GM18498 (cell line): ENCODE results near the gene C1orf35.

Experiments used
- ATAC-seq: cut with Tn5 transposase; IDR thresholded peaks from one replicate; pipeline ENCODE4 v1.9.1; 2021; ENCODE audit warnings: mild to moderate bottlenecking, moderate library complexity; ENCODE audit not compliant: unreplicated experiment

The C1orf35 gene

GRCh38 chr1:228066416-228066815 is 36.7 kb downstream of the C1orf35 start:
- ATAC-seq = no peak

DNA sequence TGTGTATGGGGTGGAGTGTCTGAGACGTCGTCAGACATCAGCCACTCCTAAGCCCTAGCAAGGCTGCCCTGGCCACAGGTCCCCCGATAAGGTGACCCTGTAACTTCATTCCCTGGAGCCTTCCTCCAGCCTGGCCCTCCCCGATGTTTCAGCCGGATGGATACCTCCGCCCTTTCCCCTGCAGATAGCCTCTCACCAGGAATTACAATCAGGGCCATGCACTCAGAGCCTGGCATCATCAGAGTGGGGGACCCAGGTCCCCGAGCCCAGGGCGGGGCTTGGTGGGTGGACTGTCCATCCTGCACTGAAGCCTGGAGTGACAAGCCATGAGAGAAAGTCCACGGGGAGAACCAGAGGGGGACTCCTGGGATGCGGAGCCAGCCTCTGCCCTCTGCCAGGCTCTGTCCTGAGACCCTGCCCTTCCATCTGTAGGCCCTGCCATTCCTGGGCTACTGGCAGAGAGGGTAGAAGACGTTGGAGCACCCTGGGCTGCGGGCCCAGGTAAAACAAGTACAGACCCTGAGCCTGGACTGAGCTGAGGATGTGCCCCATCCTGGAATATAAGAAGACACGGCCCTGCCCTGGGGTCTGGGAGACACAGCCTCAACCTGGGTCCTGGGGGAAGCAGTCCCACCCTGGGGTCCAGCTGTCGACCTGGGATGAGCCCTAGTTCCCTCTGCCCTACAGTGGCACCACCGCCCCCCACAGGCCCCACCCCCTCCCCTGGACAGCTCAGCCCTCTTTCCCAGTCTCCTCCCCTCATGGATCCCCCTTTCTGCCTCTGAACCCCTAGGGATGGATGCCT is 37.4 kb downstream of the C1orf35 start:
- ATAC-seq = no peak

DNA sequence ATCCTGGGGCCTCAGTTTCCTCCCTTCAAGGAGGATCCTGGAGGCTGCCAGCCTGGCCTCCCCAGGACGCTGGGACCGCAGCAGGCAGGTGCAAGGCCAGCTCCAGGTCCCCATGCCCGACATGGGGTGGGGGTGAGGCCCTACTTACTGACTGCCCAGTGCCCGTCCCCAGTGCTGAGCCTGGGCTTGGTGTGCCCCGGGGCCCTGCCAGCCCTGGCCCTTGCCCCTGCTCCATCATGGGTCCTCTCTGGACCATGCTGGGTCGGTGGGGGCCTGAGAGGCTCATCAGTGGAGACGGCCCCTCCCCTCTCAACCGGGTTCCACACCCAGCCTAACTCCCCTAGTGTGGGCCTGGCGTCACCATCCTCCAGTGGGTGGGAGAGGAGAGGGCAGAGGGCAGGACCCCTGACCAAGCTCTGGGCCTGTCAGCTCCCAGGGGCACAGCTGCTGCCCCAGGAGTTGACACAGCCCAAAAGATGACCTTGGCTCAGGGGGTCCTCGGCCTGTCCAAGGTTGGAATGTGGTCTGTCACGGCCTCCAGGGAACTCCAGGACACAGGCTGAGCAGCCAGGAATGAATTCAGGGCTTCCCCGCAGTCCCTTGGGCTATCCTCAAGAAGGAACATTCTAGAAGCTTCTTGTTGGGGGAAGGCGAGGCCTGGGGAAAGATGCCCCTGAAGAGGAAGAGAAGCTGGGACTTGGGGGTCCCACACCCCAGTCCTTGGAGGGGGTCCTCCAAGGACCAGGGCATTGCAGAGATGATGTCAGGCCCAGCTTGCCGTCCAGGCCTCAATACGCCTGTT is 38.2 kb downstream of the C1orf35 start:
- ATAC-seq = no peak

DNA sequence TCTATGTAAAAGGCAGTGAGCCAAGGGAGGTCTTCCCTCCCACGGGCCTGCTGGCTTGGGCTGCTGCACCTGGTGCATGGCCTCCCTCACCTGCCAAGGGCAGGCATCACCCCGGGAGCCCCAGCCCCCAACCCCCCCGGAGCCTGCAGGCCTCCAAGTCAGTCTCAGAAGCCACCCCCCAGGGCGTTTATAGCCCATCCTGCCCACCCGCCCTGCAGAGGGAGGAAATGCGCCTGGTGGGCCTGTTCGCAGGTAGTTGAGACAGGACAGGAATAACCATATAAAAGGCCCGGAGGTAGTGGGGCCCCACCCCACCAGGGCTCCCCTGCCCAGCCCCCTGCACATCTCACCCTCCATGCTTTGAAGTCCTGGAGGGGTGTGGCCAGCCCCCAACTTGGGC is 38.8 kb downstream of the C1orf35 start:
- ATAC-seq = no peak

GRCh38 chr1:228063251-228064191 is 39.6 kb downstream of the C1orf35 start:
- ATAC-seq = no peak

DNA sequence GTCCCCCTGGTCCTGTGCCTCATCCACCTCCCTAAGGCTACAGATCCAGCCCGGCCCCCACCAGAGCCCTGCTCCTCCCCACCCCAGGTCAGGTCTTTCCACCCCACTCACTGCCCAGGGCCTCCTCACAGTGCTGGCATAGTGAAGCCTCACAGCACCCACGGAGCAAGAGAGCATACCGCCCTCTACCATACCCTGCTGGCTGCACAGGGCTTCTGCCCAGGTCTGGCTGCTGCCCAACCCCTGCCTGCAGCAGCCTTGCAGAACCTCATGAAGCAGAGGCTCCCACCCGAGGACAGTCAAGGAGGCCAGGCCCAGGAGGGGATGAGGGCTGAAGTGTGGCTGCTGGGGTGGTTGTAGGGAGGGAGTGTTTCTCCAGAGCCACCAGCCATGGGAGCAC is 40.3 kb downstream of the C1orf35 start:
- ATAC-seq = no peak

DNA sequence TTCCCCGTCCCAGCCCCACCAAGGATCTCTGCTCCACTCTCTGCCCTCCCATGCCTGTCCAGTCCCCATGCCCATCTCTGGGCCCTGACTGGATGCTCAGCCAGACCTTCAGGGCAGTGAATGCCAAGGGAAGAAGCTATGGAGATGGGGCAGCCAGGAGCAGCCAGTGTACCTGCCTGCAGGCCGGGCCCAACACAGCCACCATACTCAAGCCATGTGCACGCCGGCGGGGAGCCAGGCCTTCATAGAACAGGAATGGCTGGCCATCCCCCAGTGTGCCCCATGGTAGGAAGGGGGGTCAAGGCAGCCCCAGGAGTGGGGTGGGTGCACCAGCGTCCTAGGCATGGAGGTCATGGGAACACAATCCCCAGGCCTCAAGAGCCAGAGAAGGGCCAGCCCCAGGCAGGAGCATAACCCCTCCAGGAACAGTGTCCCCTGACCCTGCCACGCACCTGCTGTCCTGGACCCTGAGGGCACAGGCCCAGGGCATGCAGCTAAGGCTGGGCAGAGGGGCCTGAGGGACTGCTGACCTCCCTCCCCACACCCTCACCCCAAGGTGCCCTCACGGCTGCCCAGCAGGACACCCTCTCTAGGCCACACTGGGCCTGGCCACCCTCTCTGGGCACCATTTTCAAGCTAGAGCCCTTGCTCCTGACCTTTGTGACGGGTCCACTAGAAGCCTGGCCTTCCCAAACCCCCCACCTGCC is 40.9 kb downstream of the C1orf35 start:
- no peak for ATAC-seq

DNA sequence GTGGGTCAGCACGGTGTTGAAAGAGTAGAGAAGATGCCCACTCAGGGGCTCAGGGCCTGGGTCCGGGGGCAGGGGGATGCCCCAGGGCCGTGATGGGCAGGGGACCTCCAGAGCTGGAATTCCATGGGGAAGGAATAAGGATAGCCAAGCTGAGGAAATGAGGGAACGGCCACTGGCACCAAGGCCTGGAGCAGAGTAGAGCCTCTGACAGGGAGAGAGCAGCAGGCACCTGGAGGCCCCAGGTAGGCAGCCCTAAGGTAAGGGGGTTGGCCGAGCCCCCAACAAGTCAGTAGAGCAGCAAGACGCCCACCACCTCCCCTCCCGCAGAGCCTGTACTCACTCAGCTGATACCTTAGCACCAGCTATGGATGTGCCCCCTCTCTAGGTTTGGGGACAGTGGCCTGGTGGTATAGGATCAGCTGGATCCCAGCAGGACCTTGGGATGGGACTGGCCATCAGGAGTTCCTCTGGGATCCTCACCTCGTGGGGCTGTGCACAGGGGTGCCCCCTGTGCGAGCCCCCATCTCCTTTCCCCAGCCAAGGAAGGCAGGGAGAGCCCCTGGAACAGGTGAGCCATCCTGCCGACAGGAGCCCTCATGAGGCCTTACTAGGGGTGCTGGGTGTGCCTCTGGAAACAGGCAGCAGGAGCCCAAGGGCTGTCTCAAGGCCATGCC is 41.6 kb downstream of the C1orf35 start:
- ATAC-seq = no peak

DNA sequence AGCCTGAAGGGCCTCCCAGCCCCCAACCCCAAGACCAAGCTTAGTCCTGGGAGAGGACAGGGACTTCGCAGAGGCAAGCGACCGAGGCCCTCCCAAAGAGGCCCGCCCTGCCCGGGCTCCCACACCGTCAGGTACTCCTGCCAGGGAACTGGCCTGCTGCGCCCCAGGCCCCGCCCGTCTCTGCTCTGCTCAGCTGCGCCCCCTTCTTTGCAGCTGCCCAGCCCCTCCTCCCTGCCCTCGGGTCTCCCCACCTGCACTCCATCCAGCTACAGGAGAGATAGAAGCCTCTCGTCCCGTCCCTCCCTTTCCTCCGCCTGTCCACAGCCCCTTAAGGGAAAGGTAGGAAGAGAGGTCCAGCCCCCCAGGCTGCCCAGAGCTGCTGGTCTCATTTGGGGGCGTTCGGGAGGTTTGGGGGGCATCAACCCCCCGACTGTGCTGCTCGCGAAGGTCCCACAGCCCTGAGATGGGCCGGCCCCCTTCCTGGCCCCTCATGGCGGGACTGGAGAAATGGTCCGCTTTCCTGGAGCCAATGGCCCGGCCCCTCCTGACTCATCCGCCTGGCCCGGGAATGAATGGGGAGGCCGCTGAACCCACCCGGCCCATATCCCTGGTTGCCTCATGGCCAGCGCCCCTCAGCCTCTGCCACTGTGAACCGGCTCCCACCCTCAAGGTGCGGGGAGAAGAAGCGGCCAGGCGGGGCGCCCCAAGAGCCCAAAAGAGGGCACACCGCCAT is 42.5 kb downstream of the C1orf35 start:
- no peak for ATAC-seq

- no peak for ATAC-seq
These were observed 43.3 kb downstream of the C1orf35 start for GRCh38 chr1:228059634-228060457.

- ATAC-seq = no peak
These were observed 44.0 kb downstream of the C1orf35 start for GRCh38 chr1:228058949-228059633.

DNA sequence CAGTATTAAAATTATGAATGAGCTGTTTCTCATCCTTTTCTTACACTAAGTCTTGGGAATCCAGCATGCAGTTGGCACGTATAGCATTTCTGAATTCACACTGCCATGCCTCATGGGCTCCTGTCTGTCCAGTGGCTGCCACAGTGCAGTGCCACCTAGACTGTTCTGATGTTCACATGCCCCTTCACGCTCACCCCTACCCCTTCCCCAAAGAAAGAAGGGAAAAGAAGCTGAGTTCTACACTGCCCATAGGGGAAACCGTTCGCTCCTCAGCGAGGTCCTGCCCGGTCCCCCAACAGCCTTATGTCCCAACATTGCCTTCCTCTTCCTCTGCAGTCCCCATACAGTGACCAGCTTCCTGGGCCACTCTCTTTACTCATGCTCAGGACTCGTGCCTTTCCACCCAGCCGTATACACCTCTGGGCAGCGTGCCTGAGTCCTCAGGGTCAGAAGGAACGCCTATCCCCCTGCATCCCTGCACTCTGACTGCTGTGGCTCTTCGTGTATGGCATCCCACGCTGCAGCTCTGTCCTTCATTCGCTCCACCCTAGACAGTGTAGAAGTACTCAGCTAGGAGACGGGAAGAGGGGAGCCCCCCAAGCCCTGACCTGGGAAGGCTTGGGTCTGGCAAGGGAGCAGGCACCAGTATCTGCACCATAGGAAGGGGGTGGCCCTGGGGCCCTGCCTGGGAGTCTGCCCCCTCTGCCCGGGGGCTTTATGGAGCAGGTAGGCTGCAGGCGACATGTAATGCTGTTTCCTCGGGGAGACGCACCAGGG is 44.8 kb downstream of the C1orf35 start:
- no peak for ATAC-seq
